ENCODE data around the gene CCDC169. TPM values are rescaled to one million over a fixed set of nuclear protein-coding genes. Genes with fewer than 3 reads are reported as not detected.

The CCDC169 gene
- total RNA-seq, 1 donor from 2014 or later: 0.43 TPM

DNA sequence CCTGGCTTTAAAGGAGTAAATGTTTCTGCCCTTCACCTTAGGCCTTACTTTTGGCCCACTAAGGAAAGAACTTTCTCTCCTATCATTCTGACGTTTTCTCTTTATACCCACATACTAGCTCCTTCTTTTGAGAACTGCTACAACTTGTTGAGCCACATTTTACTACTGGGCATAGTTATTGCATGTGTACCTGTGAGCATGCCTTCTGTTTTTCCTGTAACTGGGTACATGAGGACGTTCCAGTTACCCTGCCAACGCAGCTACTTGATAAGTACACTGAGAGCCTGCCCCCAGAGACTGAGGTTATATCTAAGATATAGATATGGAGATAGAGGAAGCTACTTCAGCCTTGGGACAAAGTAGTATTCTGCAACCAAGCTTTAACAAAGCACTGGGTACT lies 3.5 kb downstream of the CCDC169 start:
- Mint-ChIP-seq H3K9me3 (ENCODE audit: unreplicated experiment) (no peaks in the 10 kb centered on the region), H3K36me3 (ENCODE audit: unreplicated experiment) (no peaks in the 10 kb centered on the region), H3K4me1 (ENCODE audit: unreplicated experiment) (peaks cover 20% of the 10 kb centered on the region), H3K27ac (ENCODE audit: unreplicated experiment) (no peak overlapping the region), H3K27me3 (ENCODE audit: unreplicated experiment) (no peaks in the 10 kb centered on the region), H3K4me3 (ENCODE audit: unreplicated experiment) (no peak overlapping the region)
- TF ChIP-seq CTCF (IDR thresholded peaks at IDR 0.05): no peak
- DNase-seq (ENCODE audit: extremely low spot score, unreplicated experiment): no peak

- Mint-ChIP-seq H3K9me3 (ENCODE audit: unreplicated experiment) (no peaks in the 10 kb centered on the region), H3K4me1 (ENCODE audit: unreplicated experiment) (peaks cover 17% of the 10 kb centered on the region), H3K36me3 (ENCODE audit: unreplicated experiment) (no peaks in the 10 kb centered on the region), H3K27ac (ENCODE audit: unreplicated experiment) (no peak overlapping the region), H3K27me3 (ENCODE audit: unreplicated experiment) (no peaks in the 10 kb centered on the region), H3K4me3 (ENCODE audit: unreplicated experiment) (no peak overlapping the region)
- no peak for DNase-seq (ENCODE audit: extremely low spot score, unreplicated experiment)
- no peak for TF ChIP-seq CTCF (IDR thresholded peaks at IDR 0.05)
Measured at GRCh38 chr13:36293497-36293896, 4.1 kb downstream of the CCDC169 start.

DNA sequence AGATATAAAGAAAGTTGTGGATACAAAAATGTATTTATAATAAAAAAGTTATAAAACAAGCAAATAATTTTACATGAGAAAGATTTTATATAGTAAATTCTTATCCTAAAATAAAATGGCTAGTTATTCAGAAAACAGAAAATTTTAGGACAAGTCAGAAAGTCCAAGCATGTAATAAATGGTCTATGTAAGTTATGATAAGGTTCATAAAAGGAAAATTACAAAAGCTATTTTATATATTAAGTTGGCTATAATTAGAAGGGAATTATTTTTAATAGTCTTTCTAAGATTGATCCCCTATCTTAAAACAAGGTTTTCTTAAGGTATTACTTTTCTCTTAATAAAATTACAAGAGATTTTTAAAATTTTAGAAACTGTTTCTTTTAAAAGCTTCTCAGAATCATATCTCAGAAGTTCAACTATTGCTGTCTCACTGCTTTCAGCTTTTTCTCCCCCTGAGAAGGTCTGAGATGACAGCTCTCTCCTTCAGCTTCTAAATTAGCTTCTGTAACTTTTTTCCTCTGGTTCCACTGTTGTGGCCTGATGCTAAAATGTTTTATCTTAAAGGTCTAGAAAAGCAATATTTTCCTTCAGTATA lies 8.7 kb downstream of the CCDC169 start:
- Mint-ChIP-seq H3K9me3 (ENCODE audit: unreplicated experiment) (no peaks in the 10 kb centered on the region), H3K27ac (ENCODE audit: unreplicated experiment) (no peak overlapping the region), H3K4me3 (ENCODE audit: unreplicated experiment) (no peak overlapping the region), H3K36me3 (ENCODE audit: unreplicated experiment) (no peaks in the 10 kb centered on the region), H3K4me1 (ENCODE audit: unreplicated experiment) (no peaks in the 10 kb centered on the region), H3K27me3 (ENCODE audit: unreplicated experiment) (peaks cover 25% of the 10 kb centered on the region)
- DNase-seq (ENCODE audit: extremely low spot score, unreplicated experiment): no peak
- no peak for TF ChIP-seq CTCF (IDR thresholded peaks at IDR 0.05)

DNA sequence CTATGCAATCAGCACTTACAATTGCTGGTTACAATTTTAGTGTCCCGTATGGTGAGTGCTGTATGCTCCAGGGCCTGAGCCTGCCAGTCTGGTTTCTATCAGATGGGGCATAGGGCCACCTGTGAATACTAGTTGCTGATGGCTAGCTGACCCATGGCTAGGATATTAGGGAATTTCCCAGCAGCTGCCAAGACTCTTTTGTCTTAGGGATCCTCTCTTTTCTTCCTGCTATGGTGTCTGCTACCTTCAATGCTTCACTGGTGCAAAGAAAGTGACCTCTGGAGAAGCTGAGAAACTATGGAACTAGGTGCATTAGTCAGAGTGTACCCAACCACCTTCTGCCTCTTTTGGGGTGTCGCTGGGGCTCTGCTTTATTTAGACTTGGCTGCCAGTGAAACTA lies 11.6 kb downstream of the CCDC169 start:
- no peak overlapping the region for H3K27ac Mint-ChIP-seq (ENCODE audit: unreplicated experiment)
- H3K9me3 Mint-ChIP-seq (ENCODE audit: unreplicated experiment): no peaks in the 10 kb centered on the region
- TF ChIP-seq CTCF (IDR thresholded peaks at IDR 0.05): no peak
- no peak for DNase-seq (ENCODE audit: extremely low spot score, unreplicated experiment)
- H3K36me3 Mint-ChIP-seq (ENCODE audit: unreplicated experiment): no peaks in the 10 kb centered on the region
- no peaks in the 10 kb centered on the region for H3K4me1 Mint-ChIP-seq (ENCODE audit: unreplicated experiment)
- no peak overlapping the region for H3K4me3 Mint-ChIP-seq (ENCODE audit: unreplicated experiment)
- H3K27me3 Mint-ChIP-seq (ENCODE audit: unreplicated experiment): peaks cover 34% of the 10 kb centered on the region

DNA sequence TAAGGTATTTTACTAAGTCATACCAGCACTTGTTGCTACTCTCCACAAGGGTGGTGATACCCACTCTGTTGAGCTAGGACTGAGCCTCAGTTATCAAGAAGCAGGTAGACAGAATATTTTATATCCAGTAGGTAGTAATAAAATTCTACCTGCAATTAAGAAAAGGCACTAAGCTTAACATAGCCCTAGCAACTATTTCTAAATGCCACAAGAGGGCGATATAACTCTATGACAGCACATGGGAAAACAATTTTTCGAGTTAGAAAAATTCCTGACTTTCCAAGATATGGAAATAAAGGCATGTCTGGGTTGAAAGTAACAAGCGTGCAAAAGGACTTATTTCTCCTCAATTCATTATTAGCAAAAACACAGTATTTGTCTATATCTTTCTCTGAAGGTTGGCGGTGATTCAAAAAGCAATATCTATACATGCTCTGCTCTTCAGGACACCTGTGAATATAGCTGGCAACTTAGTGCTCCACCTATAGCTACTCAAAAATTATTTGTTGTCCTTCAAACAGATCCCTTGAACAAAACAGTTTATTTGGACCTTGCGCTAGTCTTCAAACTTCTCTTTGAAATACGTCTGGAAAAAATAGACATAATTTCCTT lies 14.7 kb downstream of the CCDC169 start:
- Mint-ChIP-seq H3K4me1 (ENCODE audit: unreplicated experiment) (no peaks in the 10 kb centered on the region), H3K4me3 (ENCODE audit: unreplicated experiment) (no peak overlapping the region), H3K9me3 (ENCODE audit: unreplicated experiment) (no peaks in the 10 kb centered on the region), H3K27ac (ENCODE audit: unreplicated experiment) (no peak overlapping the region), H3K36me3 (ENCODE audit: unreplicated experiment) (no peaks in the 10 kb centered on the region), H3K27me3 (ENCODE audit: unreplicated experiment) (peaks cover 57% of the 10 kb centered on the region)
- DNase-seq (ENCODE audit: extremely low spot score, unreplicated experiment): no peak
- peak; percentile 84 for TF ChIP-seq CTCF (IDR thresholded peaks at IDR 0.05)
